Tibial nerve (tissue), 4 donors: Measurements from ENCODE around the gene PDZD8. TPM values are rescaled to one million over a fixed set of nuclear protein-coding genes. Genes with fewer than 3 reads are reported as not detected.

Experiments used
- DNase-seq, 2 donors: peaks; one replicate each; pipeline ENCODE4 v3.0.0-alpha.2; 2019; ENCODE audit warnings: low spot score in 2 of 2
- H3K27ac ChIP-seq, 4 donors: fragments of 200-600 bp; sonication (generic) in 3 of 4; one replicate each; pipeline ENCODE4 v1.5.1; 2017 to 2019; ENCODE audit warnings: mild to moderate bottlenecking in 1 of 4
- H3K27me3 ChIP-seq, 2 donors: fragments of 200-600 bp; sonication (generic) in 1 of 2; one replicate each; pipeline versions ENCODE4 v1.5.1 to v1.6.0; 2017 to 2019
- H3K36me3 ChIP-seq, 3 donors: fragments of 200-600 bp; sonication (generic); one replicate each; pipeline ENCODE4 v1.5.1; 2018 to 2019
- H3K4me1 ChIP-seq, 4 donors: fragments of 200-600 bp; sonication (generic) in 3 of 4; one replicate each; pipeline ENCODE4 v1.5.1; 2017 to 2019
- H3K4me3 ChIP-seq, 4 donors: fragments of 200-600 bp; sonication (generic) in 3 of 4; one replicate each; pipeline ENCODE4 v1.5.1; 2017 to 2019; ENCODE audit warnings: mild to moderate bottlenecking in 1 of 4, moderate library complexity in 1 of 4
- H3K9me3 ChIP-seq, 4 donors: fragments of 200-600 bp; sonication (generic) in 3 of 4; one replicate each; pipeline ENCODE4 v1.5.1; 2017 to 2019
- EP300 ChIP-seq, 2 donors: sonication (generic); formaldehyde crosslinking; IDR thresholded peaks; one replicate each; pipeline ENCODE4 v1.6.1; 2017; ENCODE audit warnings: antibody characterized with exemption in 2 of 2, mild to moderate bottlenecking in 1 of 2
- POLR2A ChIP-seq, 2 donors: fragments of 450-650 bp; IDR thresholded peaks; one replicate each; pipeline ENCODE4 v1.6.1; 2017; ENCODE audit warnings: antibody characterized with exemption in 2 of 2, mild to moderate bottlenecking in 2 of 2, moderate library complexity in 2 of 2
- WGBS, 2 donors: methylation state at CpG; one replicate each; pipeline ENCODE4 v1.1.5; 2018; 5-methylcytosine and 5-hydroxymethylcytosine counted together
- total RNA-seq, 4 donors: library from RNA; depleted of rRNA; stranded (reverse); fragments of >200 nt; gene quantifications; one replicate each; pipeline ENCODE4 v1.1.0, GENCODE V29; 2016
- TF ChIP-seq, protein P1 (sequence below), 5 experiments: fragments of 200-600 bp in 3 of 5; fragments of 450-650 bp in 2 of 5; sonication (generic) in 3 of 5; IDR thresholded peaks; one replicate each; pipeline ENCODE4 v1.5.1; 2016 to 2019; ENCODE audit warnings: antibody characterized with exemption in 5 of 5, mild to moderate bottlenecking in 3 of 5, moderate library complexity in 2 of 5

The PDZD8 gene
- total RNA-seq, 4 donors from 2014 or later, result 29.4 to 33.3 (median 31.7) TPM

DNA sequence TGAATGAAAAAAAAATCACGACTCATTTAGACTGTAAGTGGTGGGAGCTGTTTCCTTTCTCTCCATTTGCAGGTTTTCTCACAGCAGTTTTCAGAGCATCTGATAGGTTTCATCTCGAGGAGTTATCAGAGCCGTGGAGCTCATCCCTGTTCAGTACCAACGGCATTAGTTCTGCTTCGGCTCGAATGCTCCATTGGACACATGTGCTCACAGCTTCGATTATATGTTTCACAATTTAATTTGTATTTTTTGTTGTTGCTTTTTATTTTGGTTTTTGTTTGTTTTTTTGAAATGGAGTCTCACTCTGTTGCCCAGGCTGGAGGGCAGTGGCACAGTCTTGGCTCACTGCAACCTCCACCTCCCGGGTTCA, 132.8 kb downstream of the PDZD8 start:
- no peak for DNase-seq
- peaks cover 0 to 16% (median 0%) of the 10 kb centered on the region in 4 donors for H3K4me1 ChIP-seq
- WGBS, 2 donors, result 77 to 81% methylated on average over 8 of the region's 8 CpGs
- no peak overlapping the region for H3K27ac ChIP-seq
- H3K27me3 ChIP-seq, result peaks cover 0 to 56% of the 10 kb centered on the region in 2 donors
- H3K9me3 ChIP-seq, result no peaks in the 10 kb centered on the region
- no peak overlapping the region for H3K4me3 ChIP-seq
- TF ChIP-seq EP300 (IDR thresholded peaks at IDR 0.05) (no peak), POLR2A (IDR thresholded peaks at IDR 0.05) (no peak)
- TF ChIP-seq, protein P1, sequence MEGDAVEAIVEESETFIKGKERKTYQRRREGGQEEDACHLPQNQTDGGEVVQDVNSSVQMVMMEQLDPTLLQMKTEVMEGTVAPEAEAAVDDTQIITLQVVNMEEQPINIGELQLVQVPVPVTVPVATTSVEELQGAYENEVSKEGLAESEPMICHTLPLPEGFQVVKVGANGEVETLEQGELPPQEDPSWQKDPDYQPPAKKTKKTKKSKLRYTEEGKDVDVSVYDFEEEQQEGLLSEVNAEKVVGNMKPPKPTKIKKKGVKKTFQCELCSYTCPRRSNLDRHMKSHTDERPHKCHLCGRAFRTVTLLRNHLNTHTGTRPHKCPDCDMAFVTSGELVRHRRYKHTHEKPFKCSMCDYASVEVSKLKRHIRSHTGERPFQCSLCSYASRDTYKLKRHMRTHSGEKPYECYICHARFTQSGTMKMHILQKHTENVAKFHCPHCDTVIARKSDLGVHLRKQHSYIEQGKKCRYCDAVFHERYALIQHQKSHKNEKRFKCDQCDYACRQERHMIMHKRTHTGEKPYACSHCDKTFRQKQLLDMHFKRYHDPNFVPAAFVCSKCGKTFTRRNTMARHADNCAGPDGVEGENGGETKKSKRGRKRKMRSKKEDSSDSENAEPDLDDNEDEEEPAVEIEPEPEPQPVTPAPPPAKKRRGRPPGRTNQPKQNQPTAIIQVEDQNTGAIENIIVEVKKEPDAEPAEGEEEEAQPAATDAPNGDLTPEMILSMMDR (IDR thresholded peaks at IDR 0.05), result no peak
- H3K36me3 ChIP-seq, result no peaks in the 10 kb centered on the region

DNA sequence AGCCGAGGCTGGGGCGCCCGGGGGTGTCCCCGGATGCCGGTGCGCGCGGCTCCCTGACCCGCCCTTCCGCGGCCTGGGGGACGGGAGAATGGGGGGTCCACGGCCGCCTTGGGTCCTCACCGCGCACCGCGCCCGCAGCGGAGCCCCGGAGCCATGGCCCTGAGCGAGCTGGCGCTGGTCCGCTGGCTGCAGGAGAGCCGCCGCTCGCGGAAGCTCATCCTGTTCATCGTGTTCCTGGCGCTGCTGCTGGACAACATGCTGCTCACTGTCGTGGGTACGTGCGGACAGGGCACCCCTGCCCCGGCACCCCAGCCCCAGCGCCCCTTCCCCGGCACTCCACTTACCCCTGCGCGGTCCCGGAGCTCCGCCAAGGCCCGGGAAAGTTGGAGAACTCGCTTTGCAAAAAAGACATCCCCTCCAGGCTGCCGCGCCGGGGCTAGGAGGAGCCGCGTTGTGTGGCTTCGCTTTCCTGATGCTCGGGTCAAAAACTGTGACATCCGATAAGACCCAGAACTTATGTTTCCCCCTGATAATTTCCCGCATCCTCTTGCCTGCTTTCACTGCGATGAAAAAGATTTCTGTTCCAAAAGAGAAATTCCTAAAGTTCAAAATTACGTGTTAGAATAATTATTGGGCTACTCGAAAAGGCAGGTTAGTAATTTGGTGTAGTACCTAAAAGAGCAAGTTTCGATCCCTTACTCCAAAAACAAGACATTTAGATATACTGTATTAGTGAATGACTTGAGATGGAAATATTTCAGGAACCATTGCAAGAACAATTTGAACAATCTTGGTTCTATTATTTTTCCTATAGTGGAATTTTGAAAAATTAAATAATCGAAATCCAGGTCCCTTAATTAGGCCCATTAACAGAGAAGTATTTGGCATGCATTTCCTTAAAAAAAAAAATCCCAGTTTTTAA, 133.4 kb downstream of the PDZD8 start:
- H3K4me3 ChIP-seq, result peak overlapping the region in 2 of 4 donors; percentile 4 to 5
- H3K9me3 ChIP-seq, result no peaks in the 10 kb centered on the region
- H3K27me3 ChIP-seq, result peaks cover 0 to 55% of the 10 kb centered on the region in 2 donors
- 9 to 13% methylated on average over 30 to 36 of the region's 56 CpGs for WGBS, 2 donors
- DNase-seq, result no peak
- no peaks in the 10 kb centered on the region for H3K36me3 ChIP-seq
- peaks cover 0 to 16% (median 0%) of the 10 kb centered on the region in 4 donors for H3K4me1 ChIP-seq
- TF ChIP-seq, protein P1 (IDR thresholded peaks at IDR 0.05), result no peak
- TF ChIP-seq POLR2A (IDR thresholded peaks at IDR 0.05), result no peak
- TF ChIP-seq EP300 (IDR thresholded peaks at IDR 0.05), result no peak
- no peak overlapping the region for H3K27ac ChIP-seq

DNA sequence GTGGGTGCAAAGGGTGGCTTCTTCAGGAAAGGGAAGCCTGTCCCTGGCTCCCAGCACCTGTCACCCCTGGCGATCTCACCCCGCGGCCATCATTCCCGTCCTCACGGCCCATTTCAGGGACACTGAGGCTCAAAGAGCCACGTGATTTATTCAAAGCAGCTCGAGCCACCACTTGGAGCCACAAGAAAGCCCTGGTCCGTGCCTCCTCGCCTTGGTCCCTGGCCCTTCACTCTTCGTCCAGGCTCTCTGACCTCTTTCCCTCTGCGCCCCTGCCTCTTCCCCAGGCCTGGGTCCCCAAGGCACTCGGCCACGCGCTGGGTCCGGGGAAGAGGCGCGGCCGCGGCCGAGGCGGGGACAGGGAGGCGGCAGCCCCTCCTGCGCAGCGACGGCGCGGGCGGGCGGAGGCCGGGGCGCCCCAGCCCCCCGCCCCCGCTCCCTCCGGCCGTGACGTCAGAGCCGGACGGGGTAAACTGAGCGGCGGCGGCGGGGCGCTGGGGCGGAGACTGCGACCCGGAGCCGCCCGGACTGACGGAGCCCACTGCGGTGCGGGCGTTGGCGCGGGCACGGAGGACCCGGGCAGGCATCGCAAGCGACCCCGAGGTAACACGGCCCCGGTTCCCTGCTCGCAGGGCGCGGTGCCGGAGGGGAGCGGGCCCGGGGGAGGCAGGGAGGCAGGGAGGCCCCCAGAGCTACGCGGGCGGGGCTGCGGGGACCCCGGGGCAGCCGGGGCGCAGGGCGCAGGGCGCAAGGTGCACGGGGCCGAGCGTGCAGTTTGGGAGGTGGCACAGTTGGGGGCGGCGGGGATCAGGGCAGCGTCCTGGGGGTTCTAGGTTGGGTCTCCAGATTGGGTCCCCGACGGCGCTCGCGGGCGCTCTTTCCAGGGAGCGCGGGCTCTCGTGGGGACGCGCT, 134.4 kb downstream of the PDZD8 start, which contains the start of gene SLC18A2:
Gene SLC18A2 (plus strand): TSS at position 494 of the 909 bp plus-strand sequence. CDS start 580 bp downstream, outside the sequence.
- no peak for DNase-seq
- WGBS, 2 donors, result 2 to 4% methylated on average over 26 to 61 of the region's 93 CpGs
- Histone ChIP-seq H3K27ac (no peak within 1 kb of the TSS), H3K4me1 (peaks cover 0 to 16% (median 0%) of the 10 kb centered on the region in 4 donors), H3K9me3 (no peaks in the 10 kb centered on the region), H3K36me3 (no peaks in the 10 kb centered on the region), H3K27me3 (peaks cover 0 to 54% of the 10 kb centered on the region in 2 donors), H3K4me3 (peak within 1 kb of the TSS in 2 of 4 donors; percentile 4 to 5)
- TF ChIP-seq EP300 (IDR thresholded peaks at IDR 0.05), result no peak
- TF ChIP-seq POLR2A (IDR thresholded peaks at IDR 0.05), result no peak
- TF ChIP-seq, protein P1 (IDR thresholded peaks at IDR 0.05), result no peak

DNA sequence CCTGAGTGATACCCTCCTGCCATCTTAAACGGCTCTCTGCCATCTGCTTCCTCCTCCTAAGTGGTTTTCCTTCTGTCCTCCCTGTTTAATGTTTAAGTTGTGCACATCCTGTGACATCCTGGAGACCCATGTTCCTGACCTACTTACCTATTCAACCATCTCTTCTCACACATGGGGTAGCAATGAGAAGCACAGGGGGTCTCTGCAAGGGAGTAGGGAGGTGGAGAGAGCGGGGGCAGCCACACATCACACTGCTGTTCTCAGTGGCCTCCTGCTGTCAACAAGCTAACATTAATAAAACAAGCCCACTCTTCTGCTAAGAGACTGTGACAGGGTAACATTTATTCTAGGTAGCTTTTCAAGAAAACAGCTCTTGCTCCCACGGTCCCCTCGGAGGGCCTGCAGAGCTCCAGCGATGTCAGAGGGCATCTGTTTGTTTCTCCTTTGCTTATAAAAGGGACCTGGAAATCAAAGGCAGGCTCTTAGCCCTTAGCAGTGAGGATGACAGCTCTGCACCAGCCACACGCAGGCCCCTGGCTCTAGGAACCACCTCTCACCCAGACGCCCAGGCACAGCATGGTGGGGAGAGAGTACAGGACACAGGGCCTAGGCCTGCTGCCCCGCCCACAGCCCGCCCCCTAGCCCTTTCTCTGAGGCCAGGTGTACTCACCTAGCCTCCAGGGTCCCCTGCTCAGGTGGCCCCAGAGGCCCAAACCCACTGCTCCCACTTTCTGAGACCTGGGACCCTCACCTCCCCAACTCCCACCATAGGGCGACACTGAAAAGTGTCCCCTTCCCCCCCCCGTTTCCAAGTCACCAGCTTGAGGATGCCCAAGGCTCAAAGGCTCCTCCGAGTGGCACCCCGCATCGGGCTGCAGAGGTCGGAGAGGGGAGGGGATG, 135.3 kb downstream of the PDZD8 start:
- TF ChIP-seq, protein P1 (IDR thresholded peaks at IDR 0.05), result no peak
- no peak for TF ChIP-seq POLR2A (IDR thresholded peaks at IDR 0.05)
- TF ChIP-seq EP300 (IDR thresholded peaks at IDR 0.05), result no peak
- Histone ChIP-seq H3K4me3 (no peak overlapping the region), H3K27me3 (peaks cover 0 to 51% of the 10 kb centered on the region in 2 donors)

More for the DNA sequence above, 135.3 kb downstream of the PDZD8 start:
- H3K4me1 ChIP-seq, result peaks cover 0 to 16% (median 0%) of the 10 kb centered on the region in 4 donors
- no peak for DNase-seq
- no peak overlapping the region for H3K27ac ChIP-seq
- H3K36me3 ChIP-seq, result no peaks in the 10 kb centered on the region
- H3K9me3 ChIP-seq, result no peaks in the 10 kb centered on the region
- WGBS, 2 donors, result 48 to 49% methylated on average over 8 to 14 of the region's 15 CpGs
